ENCODE data around the gene LURAP1L. TPM values are rescaled to one million over a fixed set of nuclear protein-coding genes. Genes with fewer than 3 reads are reported as not detected.

LURAP1L gene
- total and polyA plus RNA-seq, 9 of the 15 experiments (the other 6 are each of a cell fraction or from before 2014, with no cell fraction given): 0.06 to 0.28 (median 0.07) TPM; not detected in 4

DNA sequence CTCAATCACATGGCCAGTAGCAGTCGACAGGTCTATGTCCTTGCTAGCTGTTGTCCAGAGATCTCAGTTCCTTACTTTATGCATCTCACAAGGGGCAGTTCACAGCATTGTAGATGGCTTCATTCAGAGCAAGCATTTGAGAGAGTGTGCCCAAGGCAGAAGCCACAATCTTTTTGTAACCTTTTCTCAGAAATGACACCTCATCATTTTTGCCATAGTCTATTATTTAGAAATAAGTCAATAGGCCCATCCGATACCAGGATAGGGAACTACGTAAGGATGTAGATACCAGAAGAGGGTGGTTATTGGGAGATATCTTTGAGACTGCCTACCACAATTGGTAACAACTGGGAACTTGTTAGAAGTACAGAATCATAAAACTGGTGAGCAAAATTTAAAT lies 37.1 kb downstream of the LURAP1L start:
- BruUV-seq (replicated peaks): no TSS peak
- Histone ChIP-seq H3K27me3 (ENCODE audit: control insufficient read depth in 2 of 2, insufficient read depth in 2 of 2, low read length in 2 of 2) (no peaks in the 10 kb centered on the region), H3K79me2 (ENCODE audit: control insufficient read depth, insufficient read depth, low read length) (no peaks in the 10 kb centered on the region), H3K4me1 (replicated peaks in 1 of 2; ENCODE audit: control insufficient read depth in 2 of 2, insufficient read depth in 2 of 2, low read length in 2 of 2) (no peaks in the 10 kb centered on the region), H4K20me1 (replicated peaks; ENCODE audit: control insufficient read depth, insufficient read depth, low read length) (no peaks in the 10 kb centered on the region), H3K4me2 (ENCODE audit: insufficient read depth, low read length) (no peak overlapping the region), H3K9ac (ENCODE audit: insufficient read depth in 1 of 2, low read depth in 2 of 2, low read length in 2 of 2) (no peak overlapping the region), H3K27ac (ENCODE audit: extremely low read depth, low read depth, low read length) (no peak overlapping the region), H2AFZ (ENCODE audit: low read depth, low read length) (no peak overlapping the region), H3K9me3 (replicated peaks; ENCODE audit: control insufficient read depth, insufficient read depth, low read depth, low read length) (no peaks in the 10 kb centered on the region), H3K36me3 (ENCODE audit: control insufficient read depth, insufficient read depth, low read length) (no peaks in the 10 kb centered on the region), H3K4me3 (no peak overlapping the region), H3K9me1 (ENCODE audit: control insufficient read depth, insufficient read depth, low read length) (no peaks in the 10 kb centered on the region)
- DNase-seq (ENCODE audit: extremely low read depth in 1 of 4, low spot score in 3 of 4) (no peak), ATAC-seq (no peak), FAIRE-seq (no peak)
- ChIA-PET POLR2A (no interaction called here), CTCF (ENCODE audit: low intra/inter-chr PET ratio) (no interaction called here)
- intact Hi-C loops (cut with micrococcal nuclease): no loop called here
- in situ Hi-C loops (cut with MboI): no loop called here
- 34% methylated on average over 3 of the region's 3 CpGs for WGBS (ENCODE audit: insufficient coverage, low coverage, missing lambda C conversion rate)
- TF ChIP-seq, protein P1, sequence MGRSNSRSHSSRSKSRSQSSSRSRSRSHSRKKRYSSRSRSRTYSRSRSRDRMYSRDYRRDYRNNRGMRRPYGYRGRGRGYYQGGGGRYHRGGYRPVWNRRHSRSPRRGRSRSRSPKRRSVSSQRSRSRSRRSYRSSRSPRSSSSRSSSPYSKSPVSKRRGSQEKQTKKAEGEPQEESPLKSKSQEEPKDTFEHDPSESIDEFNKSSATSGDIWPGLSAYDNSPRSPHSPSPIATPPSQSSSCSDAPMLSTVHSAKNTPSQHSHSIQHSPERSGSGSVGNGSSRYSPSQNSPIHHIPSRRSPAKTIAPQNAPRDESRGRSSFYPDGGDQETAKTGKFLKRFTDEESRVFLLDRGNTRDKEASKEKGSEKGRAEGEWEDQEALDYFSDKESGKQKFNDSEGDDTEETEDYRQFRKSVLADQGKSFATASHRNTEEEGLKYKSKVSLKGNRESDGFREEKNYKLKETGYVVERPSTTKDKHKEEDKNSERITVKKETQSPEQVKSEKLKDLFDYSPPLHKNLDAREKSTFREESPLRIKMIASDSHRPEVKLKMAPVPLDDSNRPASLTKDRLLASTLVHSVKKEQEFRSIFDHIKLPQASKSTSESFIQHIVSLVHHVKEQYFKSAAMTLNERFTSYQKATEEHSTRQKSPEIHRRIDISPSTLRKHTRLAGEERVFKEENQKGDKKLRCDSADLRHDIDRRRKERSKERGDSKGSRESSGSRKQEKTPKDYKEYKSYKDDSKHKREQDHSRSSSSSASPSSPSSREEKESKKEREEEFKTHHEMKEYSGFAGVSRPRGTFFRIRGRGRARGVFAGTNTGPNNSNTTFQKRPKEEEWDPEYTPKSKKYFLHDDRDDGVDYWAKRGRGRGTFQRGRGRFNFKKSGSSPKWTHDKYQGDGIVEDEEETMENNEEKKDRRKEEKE (IDR thresholded peaks at IDR 0.05; ENCODE audit: borderline replicate concordance in 1 of 2, control insufficient read depth in 1 of 2, low read depth in 2 of 2, low read length in 1 of 2): no peak
- TF ChIP-seq, protein P2, sequence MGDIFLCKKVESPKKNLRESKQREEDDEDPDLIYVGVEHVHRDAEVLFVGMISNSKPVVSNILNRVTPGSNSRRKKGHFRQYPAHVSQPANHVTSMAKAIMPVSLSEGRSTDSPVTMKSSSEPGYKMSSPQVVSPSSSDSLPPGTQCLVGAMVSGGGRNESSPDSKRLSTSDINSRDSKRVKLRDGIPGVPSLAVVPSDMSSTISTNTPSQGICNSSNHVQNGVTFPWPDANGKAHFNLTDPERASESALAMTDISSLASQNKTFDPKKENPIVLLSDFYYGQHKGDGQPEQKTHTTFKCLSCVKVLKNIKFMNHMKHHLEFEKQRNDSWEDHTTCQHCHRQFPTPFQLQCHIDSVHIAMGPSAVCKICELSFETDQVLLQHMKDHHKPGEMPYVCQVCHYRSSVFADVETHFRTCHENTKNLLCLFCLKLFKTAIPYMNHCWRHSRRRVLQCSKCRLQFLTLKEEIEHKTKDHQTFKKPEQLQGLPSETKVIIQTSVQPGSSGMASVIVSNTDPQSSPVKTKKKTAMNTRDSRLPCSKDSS (IDR thresholded peaks at IDR 0.05; ENCODE audit: low read depth, partially characterized antibody): no peak
